Hepatocyte (in vitro differentiated cells): ENCODE data around the gene KRT84.

Source experiments
- CTCF ChIP-seq: fragments of 200-600 bp; sonication (generic); IDR thresholded peaks from 2 replicates; pipeline ENCODE4 v1.5.1; 2016; ENCODE audit warnings: antibody characterized with exemption, mild to moderate bottlenecking; ENCODE audit not compliant: poor library complexity
- EZH2 ChIP-seq: fragments of 200-600 bp; sonication (generic); IDR thresholded peaks from 2 replicates; pipeline ENCODE4 v1.6.1; 2016; ENCODE audit warnings: antibody characterized with exemption, mild to moderate bottlenecking, borderline replicate concordance
- EZH2phosphoT487 ChIP-seq: fragments of 200-600 bp; sonication (generic); IDR thresholded peaks from one replicate; pipeline ENCODE4 v1.6.1; 2018; ENCODE audit warnings: antibody characterized with exemption, mild to moderate bottlenecking, low read depth, moderate library complexity; ENCODE audit not compliant: unreplicated experiment, severe bottlenecking

GRCh38 chr12:52370926-52371608 is 14.4 kb downstream of the KRT84 start:
- no peak for TF ChIP-seq EZH2phosphoT487
- no peak for TF ChIP-seq CTCF
- TF ChIP-seq EZH2: no peak
